ENCODE results near the gene UBTD2.

Gene UBTD2

GRCh38 chr5:172188893-172189692 lies 94.5 kb downstream of the UBTD2 start:
- no peak for DNase-seq

GRCh38 chr5:172188033-172188892 lies 95.3 kb downstream of the UBTD2 start, which contains the start of gene STK10:
TSS of gene STK10 (minus strand) at chr5:172188224. CDS start at chr5:172188042, 182 bp downstream.
- DNase-seq = peak; percentile 95

- peak; percentile 33 for DNase-seq
Observed at GRCh38 chr5:172187118-172188032, 96.2 kb downstream of the UBTD2 start.

GRCh38 chr5:172186114-172186695 lies 97.4 kb downstream of the UBTD2 start:
- DNase-seq = no peak

- DNase-seq = no peak
Observed at GRCh38 chr5:172185096-172185461, 98.5 kb downstream of the UBTD2 start.

- DNase-seq = no peak
Observed at GRCh38 chr5:172183881-172184280, 99.7 kb downstream of the UBTD2 start.

- no peak for DNase-seq
Observed at GRCh38 chr5:172182291-172182690, 101.3 kb downstream of the UBTD2 start.

GRCh38 chr5:172180936-172181335 lies 102.6 kb downstream of the UBTD2 start:
- no peak for DNase-seq

GRCh38 chr5:172178991-172179989 lies 104.3 kb downstream of the UBTD2 start:
- peak; percentile 93 for DNase-seq

GRCh38 chr5:172178301-172178987 lies 105.1 kb downstream of the UBTD2 start:
- DNase-seq = no peak

- DNase-seq = no peak
Observed at GRCh38 chr5:172177176-172177575, 106.4 kb downstream of the UBTD2 start.

GRCh38 chr5:172175263-172175719 lies 108.3 kb downstream of the UBTD2 start:
- peak; percentile 95 for DNase-seq

GRCh38 chr5:172173564-172174153 lies 109.9 kb downstream of the UBTD2 start:
- DNase-seq = peak; percentile 20

GRCh38 chr5:172172912-172173563 lies 110.5 kb downstream of the UBTD2 start:
- DNase-seq = no peak

GRCh38 chr5:172171118-172171517 lies 112.4 kb downstream of the UBTD2 start:
- DNase-seq = no peak

GRCh38 chr5:172170251-172170701 lies 113.3 kb downstream of the UBTD2 start:
- no peak for DNase-seq

GRCh38 chr5:172169216-172169615 lies 114.3 kb downstream of the UBTD2 start:
- no peak for DNase-seq

- no peak for DNase-seq
Observed at GRCh38 chr5:172168311-172168710, 115.3 kb downstream of the UBTD2 start.

- no peak for DNase-seq
Observed at GRCh38 chr5:172167895-172168294, 115.7 kb downstream of the UBTD2 start.

All from GDM1 (cell line).